Amygdala (tissue), 56 donors: ENCODE measurements around the gene IL1RN.
A peak's percentile ranks its signal among the peaks of the same experiment; 100 is the strongest.

Experiments
- DNase-seq, 56 donors: peaks; one replicate each; lab custom pipeline; 2025; lab: John Stamatoyannopoulos, UW

Gene IL1RN

GRCh38 chr2:113102133-113102532 is 25.3 kb upstream of the IL1RN start:
- no peak for DNase-seq

GRCh38 chr2:113103277-113103676 is 24.1 kb upstream of the IL1RN start:
- DNase-seq: no peak

GRCh38 chr2:113104054-113104611 is 23.3 kb upstream of the IL1RN start:
- peak in 1 of 56 donors; percentile 5 for DNase-seq

- DNase-seq: no peak
Observed at GRCh38 chr2:113105047-113105785, 22.2 kb upstream of the IL1RN start.

- no peak for DNase-seq
Observed at GRCh38 chr2:113111121-113111520, 16.3 kb upstream of the IL1RN start.

- no peak for DNase-seq
Observed at GRCh38 chr2:113111823-113112287, 15.5 kb upstream of the IL1RN start.

GRCh38 chr2:113112441-113112840 is 15.0 kb upstream of the IL1RN start:
- no peak for DNase-seq

GRCh38 chr2:113112871-113113270 is 14.5 kb upstream of the IL1RN start:
- DNase-seq: no peak

GRCh38 chr2:113113807-113114206 is 13.6 kb upstream of the IL1RN start:
- DNase-seq: no peak

GRCh38 chr2:113114224-113114945 is 13.0 kb upstream of the IL1RN start:
- DNase-seq: no peak

GRCh38 chr2:113114996-113115395 is 12.4 kb upstream of the IL1RN start:
- no peak for DNase-seq

- DNase-seq: no peak
Observed at GRCh38 chr2:113116100-113116958, 11.1 kb upstream of the IL1RN start.

GRCh38 chr2:113117541-113118262 is 9.7 kb upstream of the IL1RN start:
- no peak for DNase-seq

GRCh38 chr2:113118263-113118657 is 9.1 kb upstream of the IL1RN start:
- no peak for DNase-seq

GRCh38 chr2:113119111-113119510 is 8.3 kb upstream of the IL1RN start:
- no peak for DNase-seq

GRCh38 chr2:113120861-113121260 is 6.5 kb upstream of the IL1RN start:
- DNase-seq: no peak

GRCh38 chr2:113122364-113122763 is 5.0 kb upstream of the IL1RN start:
- no peak for DNase-seq

- no peak for DNase-seq
Observed at GRCh38 chr2:113123726-113124125, 3.7 kb upstream of the IL1RN start.

GRCh38 chr2:113124181-113124961 is 3.0 kb upstream of the IL1RN start:
- no peak for DNase-seq
